ENCODE results near the gene KCNQ2.

GRCh38 chr20:63366390-63367365 lies 105.8 kb downstream of the KCNQ2 start:
- TF ChIP-seq NFIC (IDR thresholded peaks at IDR 0.05): no peak
- TF ChIP-seq RAD21 (IDR thresholded peaks at IDR 0.05; ENCODE audit: low read depth): no peak
- TF ChIP-seq MAX (IDR thresholded peaks at IDR 0.05): no peak
- no peak for TF ChIP-seq TCF12 (IDR thresholded peaks at IDR 0.05; ENCODE audit: low read depth)
- no peak for TF ChIP-seq TAF1 (IDR thresholded peaks at IDR 0.05; ENCODE audit: low read depth)
- TF ChIP-seq REST (IDR thresholded peaks at IDR 0.05; ENCODE audit: low read depth): no peak
- no peak for TF ChIP-seq EGR1 (IDR thresholded peaks at IDR 0.05)
- no peak for TF ChIP-seq EP300 (IDR thresholded peaks at IDR 0.05; ENCODE audit: borderline replicate concordance)
- TF ChIP-seq ZBTB7A (IDR thresholded peaks at IDR 0.05; ENCODE audit: low read depth): no peak
- no peak for TF ChIP-seq CREB1 (IDR thresholded peaks at IDR 0.05; ENCODE audit: low read depth)
- no peak for TF ChIP-seq USF1 (IDR thresholded peaks at IDR 0.05)
- no peak for TF ChIP-seq YY1 (IDR thresholded peaks at IDR 0.05; ENCODE audit: low read depth)
- TF ChIP-seq TEAD4 (IDR thresholded peaks at IDR 0.05): no peak
